ENCODE data around the gene ATP9B. TPM values are rescaled to one million over a fixed set of nuclear protein-coding genes. Genes with fewer than 3 reads are reported as not detected.

Gene ATP9B
- total RNA-seq, 1 donor, result 29.3 TPM

- no peak overlapping the region for H3K27ac ChIP-seq (ENCODE audit: low read depth, low read length)
- no peak for TF ChIP-seq CTCF (IDR thresholded peaks at IDR 0.05; ENCODE audit: extremely low read depth, low read depth, low read length)
- H2AFZ ChIP-seq (ENCODE audit: low read length), result no peak overlapping the region
- H3K4me2 ChIP-seq (ENCODE audit: insufficient read depth, low read length), result no peak overlapping the region
- no peaks in the 10 kb centered on the region for H3K36me3 ChIP-seq (ENCODE audit: insufficient read depth, low read length)
- no peaks in the 10 kb centered on the region for H3K4me1 ChIP-seq (ENCODE audit: insufficient read depth, low read length)
- H3K79me2 ChIP-seq (ENCODE audit: insufficient read depth, low read length), result no peaks in the 10 kb centered on the region
- peaks cover 16% of the 10 kb centered on the region for H4K20me1 ChIP-seq (ENCODE audit: insufficient read depth, low read length)
- H3K4me3 ChIP-seq (ENCODE audit: insufficient read depth, low read length), result no peak overlapping the region
- no peaks in the 10 kb centered on the region for H3K27me3 ChIP-seq (ENCODE audit: insufficient read depth, low read length)
- no peaks in the 10 kb centered on the region for H3K9me3 ChIP-seq (ENCODE audit: low read depth, low read length)
- DNase-seq (ENCODE audit: insufficient read length, low spot score, missing footprints), result no peak
Measured at GRCh38 chr18:79421275-79421857, 352.2 kb downstream of the ATP9B start.

DNA sequence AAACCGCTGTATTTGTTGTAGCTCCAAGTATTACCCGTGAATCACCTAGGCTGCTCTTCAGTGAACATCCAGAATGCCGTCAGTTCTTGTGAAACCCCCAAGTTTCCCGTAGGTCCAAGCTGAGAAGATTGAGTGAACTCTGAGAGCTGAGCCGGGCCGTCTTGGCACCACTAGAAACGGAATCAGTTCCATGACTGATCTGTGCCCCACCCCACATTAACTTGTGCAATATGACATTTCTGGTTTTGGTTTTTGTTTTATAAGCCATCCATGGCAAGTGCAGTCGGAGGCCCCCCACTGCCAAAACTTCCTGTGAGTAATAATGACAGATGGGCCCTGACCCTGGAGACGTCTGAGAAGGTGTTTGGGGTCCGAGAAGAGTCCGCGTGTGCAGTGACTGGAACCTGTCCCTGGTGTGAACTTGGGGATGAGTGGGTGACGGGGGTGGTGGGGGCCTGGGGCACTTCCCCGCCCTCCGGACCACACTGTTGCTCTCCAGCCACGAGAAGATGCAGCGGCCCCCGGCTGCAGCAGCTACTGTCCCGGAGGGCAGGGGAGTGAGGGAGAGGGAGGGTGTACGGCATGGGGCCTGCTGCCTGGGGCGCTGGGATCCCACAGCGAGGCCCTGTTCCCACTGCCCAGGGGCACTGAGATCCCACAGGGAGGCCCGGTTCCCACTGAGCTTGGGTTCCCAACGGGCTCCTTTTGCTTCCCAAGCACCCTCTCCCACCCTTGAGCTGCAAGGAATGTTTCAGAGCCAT, 353.0 kb downstream of the ATP9B start:
- Histone ChIP-seq H4K20me1 (ENCODE audit: insufficient read depth, low read length) (peaks cover 13% of the 10 kb centered on the region), H3K4me3 (ENCODE audit: insufficient read depth, low read length) (no peak overlapping the region), H3K4me1 (ENCODE audit: insufficient read depth, low read length) (no peaks in the 10 kb centered on the region), H2AFZ (ENCODE audit: low read length) (no peak overlapping the region), H3K27ac (ENCODE audit: low read depth, low read length) (no peak overlapping the region), H3K79me2 (ENCODE audit: insufficient read depth, low read length) (no peaks in the 10 kb centered on the region), H3K9me3 (ENCODE audit: low read depth, low read length) (no peaks in the 10 kb centered on the region), H3K4me2 (ENCODE audit: insufficient read depth, low read length) (no peak overlapping the region), H3K36me3 (ENCODE audit: insufficient read depth, low read length) (no peaks in the 10 kb centered on the region), H3K27me3 (ENCODE audit: insufficient read depth, low read length) (no peaks in the 10 kb centered on the region)
- TF ChIP-seq CTCF (IDR thresholded peaks at IDR 0.05; ENCODE audit: extremely low read depth, low read depth, low read length), result no peak
- DNase-seq (ENCODE audit: insufficient read length, low spot score, missing footprints), result no peak

DNA sequence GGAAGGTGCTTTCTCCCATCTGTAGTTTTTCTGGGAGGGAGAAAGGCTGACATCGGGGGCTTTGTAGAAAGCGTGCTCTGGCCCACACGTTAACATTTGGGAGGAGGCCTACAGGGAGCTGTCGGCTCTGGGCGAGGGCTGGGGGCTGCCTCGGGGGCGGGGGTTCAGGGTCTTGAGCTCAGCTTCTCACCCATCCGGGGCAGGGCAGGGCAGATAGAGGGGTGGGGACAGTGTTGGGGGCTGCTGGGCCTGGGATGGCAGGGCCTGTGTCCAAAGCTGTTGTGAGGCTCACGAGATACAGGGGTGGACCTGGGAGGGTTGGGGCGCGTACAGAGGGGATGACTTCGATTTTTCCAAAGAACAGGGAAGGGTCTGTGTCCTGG, 353.6 kb downstream of the ATP9B start:
- H3K9me3 ChIP-seq (ENCODE audit: low read depth, low read length), result no peaks in the 10 kb centered on the region
- H3K4me3 ChIP-seq (ENCODE audit: insufficient read depth, low read length), result no peak overlapping the region
- no peak for DNase-seq (ENCODE audit: insufficient read length, low spot score, missing footprints)
- no peak for TF ChIP-seq CTCF (IDR thresholded peaks at IDR 0.05; ENCODE audit: extremely low read depth, low read depth, low read length)
- peaks cover 13% of the 10 kb centered on the region for H4K20me1 ChIP-seq (ENCODE audit: insufficient read depth, low read length)
- no peak overlapping the region for H2AFZ ChIP-seq (ENCODE audit: low read length)
- H3K4me2 ChIP-seq (ENCODE audit: insufficient read depth, low read length), result no peak overlapping the region
- no peaks in the 10 kb centered on the region for H3K36me3 ChIP-seq (ENCODE audit: insufficient read depth, low read length)
- no peak overlapping the region for H3K27ac ChIP-seq (ENCODE audit: low read depth, low read length)
- H3K27me3 ChIP-seq (ENCODE audit: insufficient read depth, low read length), result no peaks in the 10 kb centered on the region
- no peaks in the 10 kb centered on the region for H3K4me1 ChIP-seq (ENCODE audit: insufficient read depth, low read length)
- no peaks in the 10 kb centered on the region for H3K79me2 ChIP-seq (ENCODE audit: insufficient read depth, low read length)

DNA sequence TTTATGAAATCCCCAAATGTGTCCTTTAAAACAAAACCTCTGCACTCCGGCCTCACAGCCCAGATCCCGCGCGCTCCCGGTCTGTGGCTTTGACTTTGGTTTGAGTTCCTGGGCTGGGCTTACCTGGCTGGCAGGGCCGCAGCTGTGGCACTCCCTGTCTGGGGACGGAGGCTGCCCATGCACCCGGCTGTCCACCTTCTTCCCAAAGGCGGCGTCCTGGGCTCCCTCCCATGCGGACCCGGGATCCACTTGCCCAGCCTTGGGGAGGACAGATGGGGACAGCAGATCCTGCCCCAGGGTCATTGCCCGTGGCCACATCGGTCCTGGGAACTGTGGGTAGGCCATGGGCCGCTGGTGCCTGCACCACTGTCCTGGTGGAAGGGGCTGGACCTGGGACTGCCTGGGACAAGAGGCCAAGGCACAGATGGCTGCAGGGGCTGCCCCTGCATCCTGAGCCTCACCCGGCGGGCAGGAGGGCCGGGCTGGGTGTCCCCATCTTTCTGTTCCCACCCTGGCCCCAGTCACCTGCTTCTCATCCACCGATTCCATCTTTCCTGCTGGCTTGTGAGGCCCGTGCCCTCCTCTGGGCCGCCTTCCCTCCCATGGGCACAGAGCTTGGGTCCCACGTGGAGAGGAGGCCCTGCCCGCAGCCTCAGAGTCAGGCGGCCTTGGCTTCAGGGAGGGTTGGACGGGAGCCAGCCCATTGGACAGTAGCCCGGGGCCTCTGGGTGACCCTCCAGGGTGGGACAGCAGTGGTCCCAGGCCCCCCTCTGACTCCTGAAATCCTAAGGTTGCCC, 354.2 kb downstream of the ATP9B start:
- DNase-seq (ENCODE audit: insufficient read length, low spot score, missing footprints), result peak; percentile 93
- Histone ChIP-seq H3K27ac (ENCODE audit: low read depth, low read length) (no peak overlapping the region), H3K4me3 (ENCODE audit: insufficient read depth, low read length) (no peak overlapping the region), H3K79me2 (ENCODE audit: insufficient read depth, low read length) (no peaks in the 10 kb centered on the region), H4K20me1 (ENCODE audit: insufficient read depth, low read length) (peaks cover 12% of the 10 kb centered on the region), H3K4me2 (ENCODE audit: insufficient read depth, low read length) (no peak overlapping the region), H3K27me3 (ENCODE audit: insufficient read depth, low read length) (no peaks in the 10 kb centered on the region), H2AFZ (ENCODE audit: low read length) (no peak overlapping the region), H3K36me3 (ENCODE audit: insufficient read depth, low read length) (no peaks in the 10 kb centered on the region), H3K4me1 (ENCODE audit: insufficient read depth, low read length) (no peaks in the 10 kb centered on the region), H3K9me3 (ENCODE audit: low read depth, low read length) (no peaks in the 10 kb centered on the region)
- no peak for TF ChIP-seq CTCF (IDR thresholded peaks at IDR 0.05; ENCODE audit: extremely low read depth, low read depth, low read length)

Data from osteoblast (primary cell).